Right kidney (tissue), 1 donor: ENCODE measurements around the gene CACNA1D.

Experiments
- DNase-seq: peaks from one replicate; pipeline ENCODE4 v3.0.0-alpha.2; 2016

The CACNA1D gene

GRCh38 chr3:53719796-53720195, 225.4 kb downstream of the CACNA1D start:
- DNase-seq = no peak

DNA sequence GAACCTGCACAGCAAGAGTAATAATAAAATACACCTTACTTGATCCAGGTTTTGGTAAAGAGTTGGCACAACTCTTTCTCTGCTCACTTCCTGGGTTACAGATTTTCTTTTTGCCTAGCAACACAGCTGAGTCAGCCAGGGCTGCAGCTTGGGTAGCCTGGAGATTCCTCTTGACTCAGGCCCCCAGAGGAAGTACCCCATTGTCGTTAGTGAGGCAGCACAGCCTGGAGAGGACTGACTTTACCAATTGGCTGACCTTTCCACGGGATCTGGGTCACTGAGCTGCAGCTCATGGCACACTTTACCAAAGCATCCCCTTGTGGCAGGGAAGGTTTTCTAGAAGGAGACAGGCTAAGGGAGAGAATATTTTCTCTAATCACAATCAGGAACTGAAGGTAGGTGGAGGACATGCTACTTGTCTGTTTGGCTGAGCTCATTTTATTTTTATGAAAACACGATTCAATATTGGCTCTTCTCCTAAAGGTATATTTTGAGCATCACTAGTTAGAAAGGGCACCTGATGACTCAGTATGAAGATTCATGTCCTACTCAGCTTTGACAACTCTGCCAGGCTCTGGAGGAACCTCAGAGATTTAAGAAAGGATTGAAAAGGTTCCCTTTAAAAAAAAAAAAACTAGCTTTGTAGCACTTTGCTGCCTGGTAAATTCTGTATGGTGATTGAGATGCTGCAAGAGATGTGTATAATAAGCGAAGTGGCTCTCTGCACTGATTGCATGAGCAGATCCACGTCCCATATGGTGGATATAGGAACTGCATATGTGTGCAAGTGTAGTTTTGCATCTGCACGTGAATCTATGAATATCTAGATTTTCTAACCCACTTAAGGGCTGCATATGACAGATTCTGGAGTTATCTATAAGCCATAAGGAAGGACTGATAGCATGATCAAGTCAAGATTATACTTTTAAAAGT, 227.0 kb downstream of the CACNA1D start:
- DNase-seq = no peak

DNA sequence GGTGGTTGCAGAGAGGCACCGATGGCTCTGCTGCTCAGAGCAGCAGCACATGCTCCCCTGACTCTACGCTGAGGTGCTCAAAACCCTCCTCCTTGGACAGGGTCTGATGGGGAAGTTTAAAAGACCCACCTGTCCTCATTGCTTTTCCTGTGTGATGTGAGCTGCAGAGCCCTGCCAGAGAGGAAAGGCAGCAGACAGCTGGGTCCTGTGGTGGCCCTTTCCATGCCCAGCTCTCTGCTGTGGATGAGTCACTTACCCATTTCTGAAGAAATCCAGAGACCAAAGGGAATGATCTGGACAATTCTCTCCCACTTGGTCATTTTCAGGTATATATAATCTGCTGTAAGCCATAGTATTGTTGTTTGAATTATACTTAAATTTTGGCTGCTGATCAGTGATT, 230.2 kb downstream of the CACNA1D start:
- no peak for DNase-seq

- no peak for DNase-seq
Measured at GRCh38 chr3:53725387-53725995, 231.1 kb downstream of the CACNA1D start.

GRCh38 chr3:53726643-53727042, 232.2 kb downstream of the CACNA1D start:
- DNase-seq = no peak

DNA sequence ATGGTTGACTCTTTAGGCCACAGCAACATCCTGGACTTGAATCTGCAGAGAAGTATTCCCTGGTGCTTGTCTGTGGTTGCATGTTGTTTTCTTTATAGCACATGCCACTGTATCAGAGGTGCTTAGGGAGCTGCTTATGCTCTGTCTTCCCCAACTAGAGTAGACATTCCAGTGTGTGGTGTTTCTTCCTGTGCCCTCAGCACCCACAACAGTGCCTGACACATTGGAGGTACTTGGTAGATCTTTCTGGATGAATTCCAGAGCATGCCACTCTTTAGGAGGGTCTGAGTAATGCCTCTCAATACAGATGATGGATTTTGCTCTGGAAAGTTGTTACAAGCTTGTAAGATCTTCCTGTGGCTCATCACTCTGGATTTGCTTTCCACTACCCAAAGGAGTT, 234.2 kb downstream of the CACNA1D start:
- no peak for DNase-seq

DNA sequence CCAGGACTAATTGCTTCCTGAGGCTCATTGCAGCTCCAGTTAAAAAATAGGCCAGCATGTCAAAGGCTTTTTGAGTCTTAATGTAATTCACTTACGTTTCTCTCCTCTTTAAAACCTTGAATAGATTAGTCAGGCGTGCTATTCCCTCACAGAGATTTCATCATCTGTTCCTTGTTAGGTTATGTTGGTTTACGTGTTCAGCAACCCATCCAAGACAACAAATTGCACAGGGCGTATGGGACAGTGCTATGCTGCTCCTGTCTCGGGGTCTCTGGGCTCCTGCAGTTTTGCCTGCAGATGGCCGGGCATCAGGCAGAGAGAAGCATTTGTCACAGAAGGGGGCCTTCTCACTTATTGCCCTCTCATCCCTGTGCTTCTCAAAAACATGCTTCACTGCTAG, 234.7 kb downstream of the CACNA1D start:
- DNase-seq = no peak

DNA sequence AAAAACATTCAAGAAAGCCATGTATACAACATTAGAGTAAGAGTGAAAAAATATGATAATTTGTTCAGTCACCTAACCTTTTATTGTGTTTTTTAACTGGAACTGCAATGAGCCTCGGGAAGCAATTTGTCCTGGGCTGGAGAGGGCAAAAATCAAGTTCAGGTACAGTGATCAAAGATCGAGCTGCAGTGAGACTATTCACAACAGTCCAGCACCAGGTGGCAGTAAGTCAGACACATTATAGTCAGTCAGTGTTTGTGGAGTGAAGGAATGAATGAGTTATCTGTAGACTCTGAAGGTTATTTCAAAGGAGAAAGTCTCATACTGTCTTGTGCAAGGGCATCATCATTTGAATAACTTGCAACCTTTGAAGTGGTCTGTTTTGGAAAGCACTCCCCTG, 235.2 kb downstream of the CACNA1D start:
- no peak for DNase-seq

- DNase-seq = no peak
Measured at GRCh38 chr3:53730576-53730975, 236.2 kb downstream of the CACNA1D start.

- DNase-seq = no peak
Measured at GRCh38 chr3:53731934-53732624, 237.7 kb downstream of the CACNA1D start.

- no peak for DNase-seq
Measured at GRCh38 chr3:53733446-53733845, 239.0 kb downstream of the CACNA1D start.

DNA sequence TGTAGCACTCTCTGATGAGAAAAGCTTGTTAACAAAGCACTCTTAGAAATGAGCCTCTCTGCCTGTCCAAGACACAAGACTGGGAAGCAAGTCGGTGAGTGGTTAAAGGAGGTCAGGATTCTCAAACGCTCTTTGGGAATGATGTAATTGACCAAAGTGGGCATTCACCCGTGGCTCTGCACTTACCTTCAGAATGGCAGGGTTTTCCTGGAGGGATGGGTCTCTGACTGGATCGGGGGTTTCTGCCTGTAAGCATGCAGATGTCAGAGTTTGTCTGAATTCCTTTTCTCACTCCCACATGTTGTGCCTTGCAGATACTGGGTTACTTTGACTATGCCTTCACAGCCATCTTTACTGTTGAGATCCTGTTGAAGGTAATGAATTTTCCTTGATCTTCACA, 245.6 kb downstream of the CACNA1D start:
- no peak for DNase-seq

GRCh38 chr3:53740956-53741355, 246.5 kb downstream of the CACNA1D start:
- no peak for DNase-seq

DNA sequence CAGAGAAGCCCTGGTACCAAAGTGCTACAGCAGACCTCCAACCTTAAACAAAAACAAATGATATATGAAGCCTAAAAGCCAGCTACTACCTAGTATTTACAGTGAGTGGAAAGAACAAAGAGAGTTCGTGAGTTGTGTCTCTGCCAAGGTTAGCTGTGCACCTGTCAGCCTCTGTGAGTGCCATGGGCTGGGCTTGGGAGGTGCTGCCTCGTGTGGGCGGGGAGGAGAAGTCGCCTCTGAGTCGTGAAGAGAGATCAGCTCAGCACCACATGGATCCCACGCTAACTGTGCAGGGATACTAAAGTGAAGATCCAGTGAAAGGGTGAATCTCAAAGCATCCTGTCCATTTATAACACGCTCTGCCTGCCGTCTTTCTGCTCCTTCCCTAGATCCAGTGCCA, 249.9 kb downstream of the CACNA1D start:
- no peak for DNase-seq

GRCh38 chr3:53747559-53747958, 253.1 kb downstream of the CACNA1D start:
- DNase-seq = no peak

DNA sequence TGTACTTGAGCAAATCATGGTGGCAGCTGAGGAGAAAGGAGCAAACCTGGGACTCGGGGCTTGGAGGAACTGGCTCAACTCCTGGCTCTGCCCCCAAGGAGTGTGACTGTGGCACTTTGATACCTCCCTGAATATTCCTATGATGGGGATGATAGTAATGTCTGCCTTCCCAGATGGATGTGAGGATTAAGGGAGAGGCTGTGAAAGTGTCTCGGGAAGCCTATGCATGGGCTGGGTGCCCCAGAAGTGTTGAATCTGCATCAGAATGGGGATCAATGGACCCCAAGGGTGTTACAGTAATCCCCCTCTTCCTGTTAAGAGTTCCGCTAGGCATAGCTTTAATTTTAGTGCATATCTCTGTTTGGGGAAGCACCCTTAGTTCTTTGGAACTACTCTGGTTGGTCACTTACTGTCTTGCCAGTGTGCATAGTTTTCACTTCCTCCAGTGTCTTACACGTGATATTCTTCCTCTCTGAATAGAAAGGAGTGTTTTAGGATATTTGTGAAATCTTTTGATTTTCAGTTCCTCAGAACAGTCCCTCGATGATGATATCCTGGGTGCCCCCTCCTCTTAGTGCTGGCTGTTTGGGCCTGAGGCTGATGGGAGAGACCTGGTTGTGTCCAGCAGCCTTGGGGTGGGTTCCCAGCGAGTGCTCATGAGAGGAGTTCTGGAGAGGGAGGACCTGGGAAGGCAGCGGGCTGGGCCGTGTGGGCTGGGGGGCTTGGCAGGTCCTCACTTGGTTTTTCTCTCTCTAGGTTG, 254.3 kb downstream of the CACNA1D start:
- DNase-seq = no peak

DNA sequence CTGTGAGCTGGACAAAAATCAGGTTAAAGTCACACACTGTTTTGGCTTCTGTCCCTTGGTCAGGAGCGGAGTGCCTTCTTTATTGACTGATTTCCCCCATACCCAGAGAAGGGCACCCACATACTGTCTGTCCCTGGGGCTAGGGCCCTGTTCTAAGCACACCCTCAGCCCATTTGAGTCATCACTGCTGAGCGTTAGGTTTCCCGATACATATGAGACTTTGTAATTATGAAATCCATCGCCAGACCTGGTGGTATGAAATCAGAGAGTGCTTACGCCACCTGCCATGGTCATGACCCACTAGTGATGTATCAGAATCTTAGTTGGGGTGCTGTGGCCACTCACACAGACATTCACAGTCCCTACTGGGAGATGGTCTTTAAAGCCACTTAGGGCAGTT, 255.0 kb downstream of the CACNA1D start:
- no peak for DNase-seq

- DNase-seq = no peak
Measured at GRCh38 chr3:53750253-53751210, 256.1 kb downstream of the CACNA1D start.

GRCh38 chr3:53753518-53754183, 259.2 kb downstream of the CACNA1D start:
- DNase-seq = no peak

DNA sequence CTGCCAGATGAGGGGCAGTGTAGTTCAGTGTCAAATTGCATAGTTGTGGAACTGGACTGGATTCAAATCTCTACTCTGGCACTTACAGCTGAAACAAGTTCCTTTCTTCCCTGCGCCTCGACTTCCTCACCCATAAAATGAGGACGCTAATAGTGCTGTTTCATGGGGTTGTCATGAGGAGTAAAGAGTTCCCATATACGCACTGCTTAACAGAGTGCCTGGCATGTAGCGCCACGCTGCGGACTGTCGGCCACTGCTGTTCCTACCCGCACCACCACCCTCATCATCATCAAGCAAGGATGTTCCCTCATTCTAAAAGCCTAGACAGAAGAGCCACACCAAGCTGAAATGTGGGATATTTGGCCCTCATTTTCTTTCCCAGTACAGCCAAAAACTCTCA, 259.9 kb downstream of the CACNA1D start:
- DNase-seq = no peak

GRCh38 chr3:53758846-53759245, 264.4 kb downstream of the CACNA1D start:
- DNase-seq = no peak
